HG03108 (cell line): ENCODE measurements around the gene PGAM2.

Experiments
- ATAC-seq: cut with Tn5 transposase; IDR thresholded peaks from one replicate; pipeline ENCODE4 v1.9.1; 2021; ENCODE audit warnings: moderate library complexity; ENCODE audit not compliant: unreplicated experiment

PGAM2 gene

DNA sequence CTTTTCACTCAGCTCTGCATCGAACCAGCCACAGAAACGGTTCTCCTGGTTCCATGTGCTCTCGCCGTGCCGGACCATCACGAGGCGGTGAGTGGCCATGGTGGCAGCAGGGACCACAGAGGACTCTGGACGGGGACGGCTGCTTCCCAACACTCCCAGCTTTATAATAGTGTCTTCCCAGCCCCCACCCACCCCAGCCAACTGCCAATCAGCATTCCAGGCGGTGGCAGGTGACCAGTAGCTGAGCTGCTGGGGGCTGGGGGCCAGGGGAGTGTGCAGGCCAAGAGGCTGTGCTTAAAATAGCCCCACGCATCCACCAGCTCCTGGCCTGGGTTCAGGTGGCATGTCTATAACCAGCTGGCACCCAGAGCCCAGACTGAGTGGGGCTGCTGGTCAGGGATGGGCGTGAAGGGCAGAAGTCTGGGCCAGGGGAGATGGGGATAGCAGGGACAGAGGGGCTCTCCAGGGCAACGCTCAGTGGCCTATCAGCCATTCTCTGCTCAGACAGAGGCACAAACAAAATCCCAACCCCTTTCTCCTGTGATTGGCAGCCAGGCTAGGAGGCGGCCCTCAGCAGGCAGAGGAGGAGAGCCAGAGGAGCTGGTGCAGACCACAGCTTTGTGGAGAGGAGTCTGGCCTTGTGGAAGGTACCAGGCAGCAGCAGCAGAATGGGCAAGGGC lies at the start of gene PGAM2:
TSS of gene PGAM2 (minus strand) at position 137 of the 680 bp plus-strand sequence. CDS start at position 99, 38 bp downstream.
- ATAC-seq, result no peak

GRCh38 chr7:44114586-44115310 lies 49.4 kb upstream of the PGAM2 start:
- no peak for ATAC-seq

DNA sequence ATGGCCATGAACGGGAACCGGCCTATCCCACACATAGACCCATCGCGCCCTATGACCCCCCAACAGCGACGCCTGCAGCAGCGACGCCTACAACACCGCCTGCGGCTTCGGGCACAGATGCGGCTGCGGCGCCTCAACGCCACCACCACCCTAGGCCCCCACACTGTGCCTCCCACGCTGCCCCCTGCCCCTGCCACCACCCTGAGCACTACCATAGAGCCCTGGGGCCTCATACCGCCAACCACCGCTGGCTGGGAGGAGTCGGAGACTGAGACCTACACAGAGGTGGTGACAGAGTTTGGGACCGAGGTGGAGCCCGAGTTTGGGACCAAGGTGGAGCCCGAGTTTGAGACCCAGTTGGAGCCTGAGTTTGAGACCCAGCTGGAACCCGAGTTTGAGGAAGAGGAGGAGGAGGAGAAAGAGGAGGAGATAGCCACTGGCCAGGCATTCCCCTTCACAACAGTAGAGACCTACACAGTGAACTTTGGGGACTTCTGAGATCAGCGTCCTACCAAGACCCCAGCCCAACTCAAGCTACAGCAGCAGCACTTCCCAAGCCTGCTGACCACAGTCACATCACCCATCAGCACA lies 48.5 kb upstream of the PGAM2 start:
- ATAC-seq, result no peak

GRCh38 chr7:44112997-44113763 lies 47.8 kb upstream of the PGAM2 start:
- no peak for ATAC-seq

- no peak for ATAC-seq
These were observed 47.0 kb upstream of the PGAM2 start for GRCh38 chr7:44112231-44112996.

DNA sequence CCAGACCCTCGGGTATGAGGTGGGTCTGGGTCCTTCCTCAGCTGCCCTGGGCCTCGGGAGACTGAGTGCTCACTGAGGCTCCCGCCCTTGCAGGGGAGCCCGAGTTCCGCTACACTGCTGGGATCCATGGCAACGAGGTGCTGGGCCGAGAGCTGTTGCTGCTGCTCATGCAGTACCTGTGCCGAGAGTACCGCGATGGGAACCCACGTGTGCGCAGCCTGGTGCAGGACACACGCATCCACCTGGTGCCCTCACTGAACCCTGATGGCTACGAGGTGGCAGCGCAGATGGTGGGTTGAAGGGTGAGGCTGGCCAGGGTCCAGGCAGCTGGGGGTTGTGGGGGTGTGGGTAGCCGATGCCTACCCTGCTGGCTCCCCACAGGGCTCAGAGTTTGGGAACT lies 46.4 kb upstream of the PGAM2 start:
- no peak for ATAC-seq

DNA sequence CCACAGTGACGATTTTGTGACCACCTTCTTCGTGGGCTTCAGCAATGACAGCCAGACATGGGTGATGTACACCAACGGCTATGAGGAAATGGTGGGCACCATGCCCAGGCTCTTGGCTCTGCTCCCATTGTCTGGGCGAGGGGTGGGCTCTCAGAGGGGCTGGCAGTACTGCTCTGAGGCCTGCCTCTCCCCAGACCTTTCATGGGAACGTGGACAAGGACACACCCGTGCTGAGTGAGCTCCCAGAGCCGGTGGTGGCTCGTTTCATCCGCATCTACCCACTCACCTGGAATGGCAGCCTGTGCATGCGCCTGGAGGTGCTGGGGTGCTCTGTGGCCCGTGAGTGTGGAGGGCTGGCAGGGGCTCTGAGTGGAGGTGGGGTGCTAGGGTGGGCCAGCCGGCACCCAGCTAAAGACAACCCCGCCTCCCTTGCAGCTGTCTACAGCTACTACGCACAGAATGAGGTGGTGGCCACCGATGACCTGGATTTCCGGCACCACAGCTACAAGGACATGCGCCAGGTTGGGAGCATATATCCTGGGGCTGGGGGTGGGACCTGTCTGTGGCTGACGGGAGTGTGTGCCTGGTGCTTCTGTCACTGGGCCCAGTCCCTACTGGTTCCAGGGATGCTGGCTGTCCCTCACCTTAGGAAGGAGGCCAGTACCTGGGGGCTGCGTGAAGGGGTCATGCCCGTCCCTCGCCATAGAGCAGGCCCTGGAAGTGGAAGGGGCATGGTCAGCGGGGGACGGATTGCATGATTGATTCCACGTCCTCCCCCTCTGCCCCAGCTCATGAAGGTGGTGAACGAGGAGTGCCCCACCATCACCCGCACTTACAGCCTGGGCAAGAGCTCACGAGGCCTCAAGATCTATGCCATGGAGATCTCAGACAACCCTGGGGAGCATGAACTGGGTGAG lies 45.6 kb upstream of the PGAM2 start:
- ATAC-seq, result no peak

GRCh38 chr7:44109991-44110390 lies 44.6 kb upstream of the PGAM2 start:
- ATAC-seq, result no peak

GRCh38 chr7:44108768-44109750 lies 43.7 kb upstream of the PGAM2 start:
- ATAC-seq, result no peak

DNA sequence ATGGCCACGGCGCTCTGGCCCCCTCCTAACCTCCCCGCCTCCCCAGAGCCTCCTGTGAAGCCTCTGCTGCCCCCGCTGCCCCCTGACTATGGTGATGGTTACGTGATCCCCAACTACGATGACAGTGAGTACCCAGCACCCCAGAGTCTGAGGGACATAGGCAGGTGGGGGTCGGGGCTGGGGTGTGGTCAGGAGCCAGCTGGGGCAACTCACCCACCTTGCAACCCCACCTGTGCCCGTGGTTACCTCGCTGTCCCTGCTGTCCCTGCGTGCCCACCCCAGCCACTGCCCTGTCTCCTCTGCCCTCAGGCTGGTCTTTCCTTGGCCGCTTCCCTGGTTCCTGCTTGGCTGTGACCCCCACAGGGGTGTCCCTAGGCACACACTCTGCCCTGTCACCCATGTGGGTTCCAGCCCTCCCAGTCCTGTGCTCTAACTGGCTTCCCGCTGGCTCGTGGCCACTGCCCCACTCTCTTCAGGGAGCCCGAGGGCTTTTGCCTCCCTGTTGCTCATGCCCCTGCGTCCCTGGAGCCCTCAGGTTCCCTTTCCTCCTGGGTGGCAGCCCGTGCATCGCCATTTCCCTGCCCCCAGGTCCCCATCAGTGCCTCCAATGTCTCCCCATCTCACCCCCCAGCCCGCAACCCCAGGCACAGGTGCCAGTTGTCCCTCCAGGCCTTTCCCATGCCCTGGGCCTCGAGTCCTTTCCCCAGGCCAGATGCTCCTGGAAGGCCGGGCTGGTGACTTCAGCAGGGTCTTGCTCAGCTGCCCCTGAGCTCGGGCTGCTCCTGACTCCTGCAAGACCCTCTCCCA lies 42.8 kb upstream of the PGAM2 start:
- no peak for ATAC-seq

DNA sequence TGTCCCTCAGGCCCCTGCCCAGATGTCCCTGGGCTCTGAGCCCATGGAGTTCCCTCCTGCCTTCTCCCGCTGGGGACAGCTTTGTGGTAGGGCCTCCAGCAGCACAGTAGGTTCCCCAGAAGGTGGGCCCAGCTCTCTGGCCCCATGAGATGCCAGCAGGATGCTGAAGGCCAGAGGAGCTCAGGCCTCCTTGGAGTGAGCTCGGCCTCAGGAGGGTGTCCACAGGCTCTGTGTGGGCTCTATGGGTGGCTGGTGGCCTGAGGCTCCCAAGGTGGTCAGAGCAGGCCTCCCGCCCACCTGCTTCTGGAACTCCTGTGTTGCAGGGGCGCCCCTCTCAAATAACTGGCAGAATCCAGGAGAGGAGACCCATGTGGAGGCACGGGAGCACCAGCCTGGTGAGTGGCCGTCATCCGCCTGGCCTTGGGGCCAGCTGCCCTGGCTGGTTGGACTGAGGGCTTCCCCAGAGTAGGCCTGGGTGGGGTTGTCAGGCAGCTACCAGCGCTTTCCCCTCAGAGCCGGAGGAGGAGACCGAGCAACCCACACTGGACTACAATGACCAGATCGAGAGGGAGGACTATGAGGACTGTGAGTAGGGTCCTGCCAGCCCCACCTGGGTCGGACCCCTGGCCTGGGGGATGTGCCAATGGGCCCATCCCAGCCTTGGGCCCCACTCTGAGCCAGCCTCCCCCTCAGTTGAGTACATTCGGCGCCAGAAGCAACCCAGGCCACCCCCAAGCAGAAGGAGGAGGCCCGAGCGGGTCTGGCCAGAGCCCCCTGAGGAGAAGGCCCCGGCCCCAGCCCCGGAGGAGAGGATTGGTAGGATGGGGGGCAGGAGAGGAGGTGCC lies 42.0 kb upstream of the PGAM2 start:
- ATAC-seq, result no peak

DNA sequence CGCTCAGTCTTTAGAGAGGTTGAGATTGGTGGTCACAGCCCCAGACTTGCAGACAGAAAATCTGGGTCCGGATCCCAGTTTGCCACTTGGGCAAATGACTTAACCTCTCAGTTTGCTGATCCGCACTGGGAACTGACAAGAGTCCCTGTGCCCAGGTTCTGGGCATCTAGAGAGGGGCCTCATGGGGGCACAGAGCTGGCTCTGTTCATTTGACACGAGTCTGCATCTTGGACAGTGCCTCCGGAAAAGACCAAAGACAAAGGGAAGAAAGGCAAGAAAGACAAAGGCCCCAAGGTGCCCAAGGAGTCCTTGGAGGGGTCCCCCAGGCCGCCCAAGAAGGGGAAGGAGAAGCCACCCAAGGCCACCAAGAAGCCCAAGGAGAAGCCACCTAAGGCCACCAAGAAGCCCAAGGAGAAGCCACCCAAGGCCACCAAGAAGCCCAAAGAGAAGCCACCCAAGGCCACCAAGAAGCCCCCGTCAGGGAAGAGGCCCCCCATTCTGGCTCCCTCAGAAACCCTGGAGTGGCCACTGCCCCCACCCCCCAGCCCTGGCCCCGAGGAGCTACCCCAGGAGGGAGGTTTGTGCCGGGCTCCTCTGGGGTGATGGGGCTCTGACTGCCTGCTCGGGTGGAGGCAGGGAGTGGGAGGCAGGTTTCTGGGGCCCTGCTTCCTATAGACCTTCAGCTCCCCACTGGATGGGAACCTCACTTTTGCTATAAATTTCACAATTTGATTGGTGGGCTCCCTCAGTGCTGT lies 41.1 kb upstream of the PGAM2 start:
- ATAC-seq, result no peak

DNA sequence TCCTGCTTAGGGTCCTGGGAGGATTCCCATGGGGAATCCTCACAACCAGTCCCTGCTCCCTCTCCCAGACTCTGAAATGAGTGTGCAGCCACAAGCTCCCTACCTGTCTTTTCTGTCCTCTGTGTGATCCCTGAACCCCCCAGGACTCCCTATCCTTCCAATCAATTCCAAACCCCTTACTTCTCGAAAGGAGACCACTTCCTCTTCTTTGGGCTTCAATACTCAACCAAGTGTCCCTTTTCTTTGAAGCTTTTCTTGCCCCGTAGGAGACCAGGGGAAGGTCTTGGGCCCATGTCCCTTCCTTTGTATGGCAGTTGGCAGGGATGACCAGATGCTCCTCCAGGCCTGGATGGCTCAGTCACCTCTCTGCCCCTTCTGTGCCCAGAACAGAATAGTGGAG lies 40.5 kb upstream of the PGAM2 start:
- ATAC-seq, result no peak

- no peak for ATAC-seq
These were observed 39.7 kb upstream of the PGAM2 start for GRCh38 chr7:44104860-44105771.
